Endothelial cell of umbilical vein (primary cell): ENCODE measurements around the gene PHF12.

ENCODE experiments used
- EZH2 ChIP-seq: IDR thresholded peaks from 2 replicates; pipeline ENCODE4 v1.6.1; 2012; ENCODE audit warnings: borderline replicate concordance, low read depth, mild to moderate bottlenecking, moderate library complexity, low read length, inconsistent platforms; ENCODE audit not compliant: severe bottlenecking
- FOS ChIP-seq: IDR thresholded peaks from 2 replicates; pipeline ENCODE4 v1.6.1; 2011; ENCODE audit warnings: mild to moderate bottlenecking, low read length, moderate library complexity, borderline replicate concordance; ENCODE audit not compliant: insufficient read depth
- JUN ChIP-seq: IDR thresholded peaks from 2 replicates; pipeline ENCODE4 v1.6.1; 2011; ENCODE audit warnings: borderline replicate concordance, low read depth; ENCODE audit not compliant: insufficient read length, insufficient read depth
- POLR2A ChIP-seq: IDR thresholded peaks from 2 replicates; pipeline ENCODE4 v1.6.1; 2012; ENCODE audit warnings: low read depth, mild to moderate bottlenecking, control low read depth, low read length
- POLR2AphosphoS5 ChIP-seq: IDR thresholded peaks from 2 replicates; pipeline ENCODE4 v1.6.1; 2012; ENCODE audit warnings: low read depth, mild to moderate bottlenecking, control low read depth, low read length, moderate library complexity; ENCODE audit not compliant: insufficient read depth
- TF ChIP-seq, protein P1 (sequence below), 2 donors: IDR thresholded peaks; 1 replicate in 1 of 2; 2 replicates in 1 of 2; pipeline ENCODE4 v1.5.1; 2011; ENCODE audit warnings: low read length in 2 of 2, mild to moderate bottlenecking in 2 of 2, moderate library complexity in 2 of 2, control low read depth in 1 of 2, inconsistent platforms in 1 of 2, low read depth in 1 of 2; ENCODE audit not compliant: insufficient read depth in 1 of 2; ENCODE audit errors: extremely low read depth in 1 of 2
- TF ChIP-seq, protein P2 (sequence below): IDR thresholded peaks from 2 replicates; pipeline ENCODE4 v1.6.1; 2011; ENCODE audit not compliant: insufficient read depth, insufficient read length

DNA sequence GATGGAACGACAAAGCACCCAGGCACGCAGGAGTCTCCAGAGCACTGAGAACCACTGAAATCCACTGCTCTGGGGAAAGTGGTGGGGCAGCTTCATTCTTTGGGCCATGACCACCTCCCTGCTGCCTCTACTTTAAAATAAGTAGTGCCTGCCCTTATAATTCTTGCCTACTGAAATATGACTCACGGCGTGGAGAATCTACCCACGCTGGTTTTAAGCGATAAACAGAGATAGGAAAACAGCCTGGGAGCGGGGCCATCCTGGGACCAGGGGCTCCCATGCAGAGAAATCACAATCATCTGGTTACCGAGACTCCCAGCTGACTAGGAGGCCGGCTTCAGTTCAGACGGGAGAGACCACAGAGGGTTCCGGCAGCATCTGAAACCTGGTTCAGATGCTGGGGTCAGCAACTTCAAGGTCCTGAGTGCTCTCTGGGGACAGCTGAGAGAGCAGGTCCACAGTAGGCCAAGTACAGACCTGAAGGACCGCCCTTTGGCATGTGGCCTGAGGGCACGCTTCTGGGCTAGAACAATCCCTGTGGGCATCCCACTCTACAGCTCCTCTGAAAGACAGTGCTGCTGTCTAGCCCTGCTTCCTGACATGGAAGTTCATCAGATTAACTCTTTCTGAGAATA, 39.8 kb downstream of the PHF12 start:
- TF ChIP-seq, protein P1, sequence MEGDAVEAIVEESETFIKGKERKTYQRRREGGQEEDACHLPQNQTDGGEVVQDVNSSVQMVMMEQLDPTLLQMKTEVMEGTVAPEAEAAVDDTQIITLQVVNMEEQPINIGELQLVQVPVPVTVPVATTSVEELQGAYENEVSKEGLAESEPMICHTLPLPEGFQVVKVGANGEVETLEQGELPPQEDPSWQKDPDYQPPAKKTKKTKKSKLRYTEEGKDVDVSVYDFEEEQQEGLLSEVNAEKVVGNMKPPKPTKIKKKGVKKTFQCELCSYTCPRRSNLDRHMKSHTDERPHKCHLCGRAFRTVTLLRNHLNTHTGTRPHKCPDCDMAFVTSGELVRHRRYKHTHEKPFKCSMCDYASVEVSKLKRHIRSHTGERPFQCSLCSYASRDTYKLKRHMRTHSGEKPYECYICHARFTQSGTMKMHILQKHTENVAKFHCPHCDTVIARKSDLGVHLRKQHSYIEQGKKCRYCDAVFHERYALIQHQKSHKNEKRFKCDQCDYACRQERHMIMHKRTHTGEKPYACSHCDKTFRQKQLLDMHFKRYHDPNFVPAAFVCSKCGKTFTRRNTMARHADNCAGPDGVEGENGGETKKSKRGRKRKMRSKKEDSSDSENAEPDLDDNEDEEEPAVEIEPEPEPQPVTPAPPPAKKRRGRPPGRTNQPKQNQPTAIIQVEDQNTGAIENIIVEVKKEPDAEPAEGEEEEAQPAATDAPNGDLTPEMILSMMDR (IDR thresholded peaks at IDR 0.05; ENCODE audit: extremely low read depth in 1 of 2, insufficient read depth in 1 of 2, low read depth in 1 of 2, low read length in 2 of 2) = no peak
- no peak for TF ChIP-seq POLR2A
- TF ChIP-seq POLR2AphosphoS5 = no peak
- TF ChIP-seq EZH2 = no peak
- TF ChIP-seq, protein P2, sequence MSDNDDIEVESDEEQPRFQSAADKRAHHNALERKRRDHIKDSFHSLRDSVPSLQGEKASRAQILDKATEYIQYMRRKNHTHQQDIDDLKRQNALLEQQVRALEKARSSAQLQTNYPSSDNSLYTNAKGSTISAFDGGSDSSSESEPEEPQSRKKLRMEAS = no peak
- no peak for TF ChIP-seq FOS
- no peak for TF ChIP-seq JUN
